Esophagus squamous epithelium (tissue), 4 donors: ENCODE results near the gene JUND.

ENCODE experiments used
- POLR2A ChIP-seq, 4 donors: fragments of 450-650 bp; IDR thresholded peaks; one replicate each; pipeline ENCODE4 v1.6.1; 2017; ENCODE audit warnings: antibody characterized with exemption in 4 of 4, mild to moderate bottlenecking in 4 of 4, moderate library complexity in 3 of 4
- TF ChIP-seq, protein P1 (sequence below), 6 experiments: fragments of 450-650 bp in 4 of 6; fragments of 200-600 bp in 2 of 6; sonication (generic) in 2 of 6; IDR thresholded peaks; one replicate each; pipeline ENCODE4 v1.5.1; 2016 to 2019; ENCODE audit warnings: antibody characterized with exemption in 6 of 6, mild to moderate bottlenecking in 4 of 6, moderate library complexity in 4 of 6

DNA sequence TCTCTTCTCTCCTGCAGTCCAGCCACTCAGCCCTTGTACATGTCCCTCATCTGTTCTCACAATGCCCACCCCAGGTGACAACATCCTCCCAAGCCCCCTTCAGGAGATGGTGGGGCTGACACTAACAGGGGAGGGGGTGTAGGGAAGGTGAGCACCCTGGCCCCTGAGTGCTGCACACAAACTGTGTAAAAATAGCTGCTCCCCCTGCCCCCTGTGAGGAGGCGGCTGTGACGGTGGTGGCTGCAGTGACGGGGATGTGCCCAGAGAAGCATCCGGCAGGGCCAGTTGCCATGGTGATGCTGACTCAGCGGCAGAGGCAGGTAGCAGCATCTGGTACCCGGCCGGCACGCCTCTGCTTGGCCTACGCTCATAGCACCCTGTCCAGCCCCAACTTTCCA lies 13.0 kb upstream of the JUND start:
- TF ChIP-seq POLR2A (IDR thresholded peaks at IDR 0.05) = no peak
- TF ChIP-seq, protein P1, sequence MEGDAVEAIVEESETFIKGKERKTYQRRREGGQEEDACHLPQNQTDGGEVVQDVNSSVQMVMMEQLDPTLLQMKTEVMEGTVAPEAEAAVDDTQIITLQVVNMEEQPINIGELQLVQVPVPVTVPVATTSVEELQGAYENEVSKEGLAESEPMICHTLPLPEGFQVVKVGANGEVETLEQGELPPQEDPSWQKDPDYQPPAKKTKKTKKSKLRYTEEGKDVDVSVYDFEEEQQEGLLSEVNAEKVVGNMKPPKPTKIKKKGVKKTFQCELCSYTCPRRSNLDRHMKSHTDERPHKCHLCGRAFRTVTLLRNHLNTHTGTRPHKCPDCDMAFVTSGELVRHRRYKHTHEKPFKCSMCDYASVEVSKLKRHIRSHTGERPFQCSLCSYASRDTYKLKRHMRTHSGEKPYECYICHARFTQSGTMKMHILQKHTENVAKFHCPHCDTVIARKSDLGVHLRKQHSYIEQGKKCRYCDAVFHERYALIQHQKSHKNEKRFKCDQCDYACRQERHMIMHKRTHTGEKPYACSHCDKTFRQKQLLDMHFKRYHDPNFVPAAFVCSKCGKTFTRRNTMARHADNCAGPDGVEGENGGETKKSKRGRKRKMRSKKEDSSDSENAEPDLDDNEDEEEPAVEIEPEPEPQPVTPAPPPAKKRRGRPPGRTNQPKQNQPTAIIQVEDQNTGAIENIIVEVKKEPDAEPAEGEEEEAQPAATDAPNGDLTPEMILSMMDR (IDR thresholded peaks at IDR 0.05) = no peak
